22Rv1 (cell line): Measurements from ENCODE around the gene ZBTB8B.

Experiments used
- ZFX ChIP-seq: fragments of 450-650 bp; IDR thresholded peaks from 2 replicates; pipeline ENCODE4 v1.6.1; 2017; ENCODE audit warnings: antibody characterized with exemption, borderline replicate concordance
- TF ChIP-seq, protein P1 (sequence below): fragments of 450-650 bp; IDR thresholded peaks from 2 replicates; pipeline ENCODE4 v1.5.1; 2017; ENCODE audit warnings: mild to moderate bottlenecking

DNA sequence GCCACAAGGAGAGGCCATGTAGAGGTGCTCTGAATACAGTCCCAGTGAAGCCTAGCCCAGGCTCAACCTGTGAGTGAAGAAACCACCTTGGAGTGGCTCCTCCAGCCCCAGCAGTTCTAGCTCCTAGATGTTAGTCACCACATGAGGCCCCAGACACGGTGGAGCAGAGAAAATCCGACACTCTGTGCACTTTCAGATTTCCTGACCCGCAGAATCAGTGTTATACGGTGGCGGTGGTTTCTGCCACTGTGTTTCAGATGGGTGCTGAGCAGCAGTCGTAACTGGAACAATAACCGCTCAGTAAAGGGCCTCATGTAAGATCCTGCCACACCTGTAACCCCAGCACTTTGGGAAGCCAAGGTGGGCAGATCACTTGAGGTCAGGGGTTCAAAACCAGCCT is 38.3 kb downstream of the ZBTB8B start:
- TF ChIP-seq, protein P1, sequence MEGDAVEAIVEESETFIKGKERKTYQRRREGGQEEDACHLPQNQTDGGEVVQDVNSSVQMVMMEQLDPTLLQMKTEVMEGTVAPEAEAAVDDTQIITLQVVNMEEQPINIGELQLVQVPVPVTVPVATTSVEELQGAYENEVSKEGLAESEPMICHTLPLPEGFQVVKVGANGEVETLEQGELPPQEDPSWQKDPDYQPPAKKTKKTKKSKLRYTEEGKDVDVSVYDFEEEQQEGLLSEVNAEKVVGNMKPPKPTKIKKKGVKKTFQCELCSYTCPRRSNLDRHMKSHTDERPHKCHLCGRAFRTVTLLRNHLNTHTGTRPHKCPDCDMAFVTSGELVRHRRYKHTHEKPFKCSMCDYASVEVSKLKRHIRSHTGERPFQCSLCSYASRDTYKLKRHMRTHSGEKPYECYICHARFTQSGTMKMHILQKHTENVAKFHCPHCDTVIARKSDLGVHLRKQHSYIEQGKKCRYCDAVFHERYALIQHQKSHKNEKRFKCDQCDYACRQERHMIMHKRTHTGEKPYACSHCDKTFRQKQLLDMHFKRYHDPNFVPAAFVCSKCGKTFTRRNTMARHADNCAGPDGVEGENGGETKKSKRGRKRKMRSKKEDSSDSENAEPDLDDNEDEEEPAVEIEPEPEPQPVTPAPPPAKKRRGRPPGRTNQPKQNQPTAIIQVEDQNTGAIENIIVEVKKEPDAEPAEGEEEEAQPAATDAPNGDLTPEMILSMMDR, result no peak
- no peak for TF ChIP-seq ZFX
